Astrocyte of the spinal cord (primary cell): Measurements from ENCODE around the gene PSMA5.
A peak's percentile ranks its signal among the peaks of the same experiment; 100 is the strongest.

Experiments
- DNase-seq: peaks from one replicate; pipeline ENCODE4 v3.0.0; 2011; ENCODE audit warnings: low read depth, low spot score
- H3K4me3 ChIP-seq: 2 replicates; pipeline ENCODE4 v1.5.1; 2011; ENCODE audit warnings: low read depth, mild to moderate bottlenecking, low read length, moderate library complexity
- in situ Hi-C: cut with HindIII; loops from 2 replicates; pipeline ENCODE4 v1.10.0; 2017; ENCODE audit warnings: low sequenced_read_pairs
- TF ChIP-seq, protein P1 (sequence below): IDR thresholded peaks from 2 replicates; pipeline ENCODE4 v1.5.1; 2012; ENCODE audit warnings: low read depth, mild to moderate bottlenecking, low read length, inconsistent platforms

PSMA5 gene

DNA sequence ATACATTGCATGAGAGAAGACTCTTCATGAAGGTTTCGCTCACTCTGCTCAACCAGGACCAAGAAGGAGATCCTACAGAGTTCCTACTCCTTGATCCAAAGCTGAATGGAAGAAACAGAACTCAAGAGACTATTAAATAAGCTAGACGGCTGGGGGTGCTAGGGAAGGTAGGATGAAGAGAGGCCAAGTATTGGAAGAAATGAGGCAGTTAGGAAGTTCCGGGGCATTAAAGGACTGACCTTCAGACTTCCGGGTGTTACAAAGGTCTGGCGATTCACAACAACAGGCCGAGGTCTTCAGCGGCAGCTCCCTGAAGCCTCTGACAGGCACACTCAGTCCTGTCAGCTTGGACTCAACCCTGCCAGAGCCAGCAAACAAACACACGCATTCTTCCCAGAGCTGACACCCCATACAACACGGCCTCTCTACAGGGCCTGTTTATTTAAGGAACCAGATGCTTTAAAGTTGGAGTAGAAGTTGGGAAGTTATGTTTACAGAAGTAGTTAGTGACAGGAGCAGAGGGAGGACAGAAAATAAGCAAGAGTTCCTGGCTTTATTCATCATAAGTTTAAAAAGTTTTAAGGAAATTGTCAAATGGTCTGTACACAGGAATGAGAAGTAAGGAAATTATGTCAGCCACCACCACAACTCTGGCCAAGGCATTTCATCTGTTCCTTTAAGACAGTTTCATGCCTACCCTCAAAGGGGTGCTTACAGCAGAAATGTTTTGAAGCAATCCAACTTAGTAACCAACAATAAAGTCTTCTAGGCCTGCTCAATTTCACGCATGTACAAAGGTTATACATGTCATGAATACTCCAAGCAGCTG lies 33.2 kb downstream of the PSMA5 start:
- in situ Hi-C loops, result no loop called here
- TF ChIP-seq, protein P1, sequence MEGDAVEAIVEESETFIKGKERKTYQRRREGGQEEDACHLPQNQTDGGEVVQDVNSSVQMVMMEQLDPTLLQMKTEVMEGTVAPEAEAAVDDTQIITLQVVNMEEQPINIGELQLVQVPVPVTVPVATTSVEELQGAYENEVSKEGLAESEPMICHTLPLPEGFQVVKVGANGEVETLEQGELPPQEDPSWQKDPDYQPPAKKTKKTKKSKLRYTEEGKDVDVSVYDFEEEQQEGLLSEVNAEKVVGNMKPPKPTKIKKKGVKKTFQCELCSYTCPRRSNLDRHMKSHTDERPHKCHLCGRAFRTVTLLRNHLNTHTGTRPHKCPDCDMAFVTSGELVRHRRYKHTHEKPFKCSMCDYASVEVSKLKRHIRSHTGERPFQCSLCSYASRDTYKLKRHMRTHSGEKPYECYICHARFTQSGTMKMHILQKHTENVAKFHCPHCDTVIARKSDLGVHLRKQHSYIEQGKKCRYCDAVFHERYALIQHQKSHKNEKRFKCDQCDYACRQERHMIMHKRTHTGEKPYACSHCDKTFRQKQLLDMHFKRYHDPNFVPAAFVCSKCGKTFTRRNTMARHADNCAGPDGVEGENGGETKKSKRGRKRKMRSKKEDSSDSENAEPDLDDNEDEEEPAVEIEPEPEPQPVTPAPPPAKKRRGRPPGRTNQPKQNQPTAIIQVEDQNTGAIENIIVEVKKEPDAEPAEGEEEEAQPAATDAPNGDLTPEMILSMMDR, result no peak
- DNase-seq, result peak; percentile 71
- peak overlapping the region; percentile 14 for H3K4me3 ChIP-seq

DNA sequence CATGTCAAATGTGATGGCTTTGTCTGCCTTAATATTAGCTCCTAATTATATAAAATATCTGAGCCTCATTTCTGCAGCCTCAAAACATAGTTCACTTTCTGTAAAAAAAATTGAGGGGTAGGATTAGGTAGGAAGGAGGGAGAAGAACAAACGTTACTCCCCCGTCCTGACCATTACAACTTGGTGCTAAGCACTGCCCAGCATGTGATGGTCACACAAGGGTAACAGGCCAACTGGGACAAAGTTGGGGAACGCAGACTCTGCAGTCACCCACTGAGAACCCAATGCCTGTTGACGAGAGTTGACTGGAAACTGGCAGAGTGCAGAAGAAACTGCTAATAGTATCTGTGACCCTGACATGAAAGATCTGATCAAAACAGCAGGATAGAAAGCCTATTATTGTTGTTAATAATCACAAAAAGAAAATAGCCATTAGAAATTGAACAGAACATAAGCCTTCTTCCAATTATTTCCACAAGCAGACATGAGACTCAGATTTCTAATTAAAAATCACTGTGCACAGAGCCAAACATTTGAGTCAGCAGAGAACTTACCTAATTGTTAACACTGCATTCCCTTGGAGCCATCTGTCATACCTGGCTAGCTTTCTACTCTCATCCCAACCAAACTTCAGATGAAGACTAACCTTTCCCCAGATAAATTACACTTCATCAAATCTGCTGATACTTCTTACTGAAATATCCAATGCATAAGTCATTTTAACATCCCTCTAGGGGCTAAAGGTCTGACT lies 34.0 kb downstream of the PSMA5 start:
- no peak overlapping the region for H3K4me3 ChIP-seq
- DNase-seq, result no peak
- in situ Hi-C loops, result no loop called here
- TF ChIP-seq, protein P1, result no peak

DNA sequence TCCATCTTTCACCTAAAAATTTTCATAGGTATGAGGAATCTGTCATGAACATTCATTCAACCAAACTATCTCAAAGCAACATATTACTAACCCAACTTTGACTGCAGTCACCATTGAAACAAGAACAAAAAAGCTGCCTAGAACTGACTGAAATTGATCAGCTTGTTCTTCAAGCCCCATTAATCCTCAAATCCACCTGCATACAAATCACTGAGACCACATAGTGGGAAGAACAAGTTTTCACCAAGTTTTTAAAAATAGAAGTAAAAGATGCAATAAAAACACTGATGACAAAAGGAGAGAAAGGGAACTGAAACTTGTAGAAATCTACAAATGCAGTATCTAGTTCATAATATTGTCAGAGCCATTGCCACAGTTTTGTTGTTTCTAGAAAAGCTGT lies 34.6 kb downstream of the PSMA5 start:
- no peak overlapping the region for H3K4me3 ChIP-seq
- TF ChIP-seq, protein P1, result no peak
- in situ Hi-C loops, result no loop called here
- DNase-seq, result no peak

DNA sequence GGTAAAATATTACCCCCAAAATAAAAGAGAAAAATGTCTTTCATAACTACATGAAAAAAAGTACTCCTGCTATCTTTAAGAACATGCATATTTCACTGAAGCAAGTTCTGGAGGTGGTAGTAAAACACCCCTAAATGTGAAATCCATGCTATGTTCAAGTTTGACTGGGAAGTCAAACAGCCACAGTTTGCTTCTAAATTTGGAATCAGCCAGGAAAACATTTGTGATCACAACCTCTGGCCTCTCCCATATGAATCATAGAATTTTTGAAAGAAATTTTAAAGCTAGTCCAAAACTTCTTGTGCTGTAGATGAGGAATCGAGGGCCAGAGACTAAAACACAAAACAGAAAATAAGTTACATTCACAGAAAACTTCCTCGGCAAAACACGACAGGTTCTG lies 35.1 kb downstream of the PSMA5 start:
- DNase-seq, result peak; percentile 47
- in situ Hi-C loops, result no loop called here
- H3K4me3 ChIP-seq, result no peak overlapping the region
- TF ChIP-seq, protein P1, result no peak

DNA sequence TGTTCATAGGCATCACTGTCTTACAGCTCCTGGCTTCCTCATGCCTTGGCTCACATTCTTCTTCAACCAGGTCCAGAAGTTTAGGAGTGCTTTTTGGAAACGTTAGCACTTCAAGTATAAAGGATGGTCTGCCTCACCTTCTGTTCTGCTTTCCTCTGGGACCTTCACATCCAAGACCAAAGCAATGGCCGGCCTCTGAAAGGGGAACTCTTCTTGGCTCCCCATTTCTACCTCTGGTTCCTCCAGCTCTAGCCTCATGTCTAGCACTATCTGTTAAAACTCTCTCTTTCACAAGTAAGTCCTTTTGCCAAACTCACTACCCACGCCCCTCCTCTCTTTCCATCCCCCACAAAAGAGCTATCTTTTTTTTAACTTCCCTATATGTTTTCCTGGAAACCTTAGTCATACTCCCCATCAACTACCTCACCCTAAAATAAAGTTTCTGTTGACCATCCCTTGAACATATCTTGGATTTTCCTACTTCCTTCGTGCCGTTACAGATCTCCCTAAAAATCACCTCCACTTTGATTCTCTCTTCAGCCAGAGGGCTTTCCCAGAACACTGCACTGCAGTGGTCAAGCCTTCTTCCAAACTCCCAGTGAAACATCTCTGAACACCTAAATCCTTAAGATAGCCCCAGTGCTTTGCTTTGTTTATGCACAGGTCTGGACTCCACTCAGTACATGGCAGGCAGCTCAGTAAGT lies 36.5 kb downstream of the PSMA5 start:
- TF ChIP-seq, protein P1, result no peak
- no peak for DNase-seq
- in situ Hi-C loops, result no loop called here
- no peak overlapping the region for H3K4me3 ChIP-seq

DNA sequence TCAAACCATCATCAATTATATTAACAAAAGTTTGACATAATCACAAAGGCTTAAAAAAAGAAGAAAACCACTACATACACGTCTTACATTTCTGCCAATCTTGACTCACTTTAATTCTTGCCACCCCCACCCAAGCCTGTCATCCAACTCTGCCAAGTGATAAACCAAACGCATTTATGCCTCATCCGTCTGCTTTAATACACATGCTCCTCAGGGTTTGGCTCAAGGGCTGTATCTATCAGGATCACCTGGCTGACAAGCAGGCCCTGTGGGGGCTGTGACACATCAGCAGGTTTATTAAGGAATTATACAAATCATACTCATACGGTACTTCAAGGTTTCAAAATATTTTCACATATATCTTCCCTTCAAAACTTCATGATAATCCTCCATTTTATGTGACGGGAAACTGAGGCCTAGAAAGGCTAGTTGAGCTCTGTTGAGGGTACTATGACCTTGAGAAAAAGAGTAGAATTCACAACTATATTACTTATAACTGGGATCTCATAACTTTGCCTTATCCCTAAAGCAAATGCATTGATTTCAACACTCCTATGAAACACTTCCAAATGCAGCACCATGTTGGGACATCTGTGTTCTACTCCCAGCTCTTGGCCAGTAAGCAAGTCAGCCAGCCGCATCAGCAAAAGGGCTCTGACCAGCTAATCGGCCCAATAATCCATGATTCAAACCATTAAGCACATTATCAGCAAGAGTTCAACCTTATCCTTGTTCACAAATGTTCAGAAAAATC lies 37.2 kb downstream of the PSMA5 start:
- no peak for DNase-seq
- TF ChIP-seq, protein P1, result no peak
- H3K4me3 ChIP-seq, result no peak overlapping the region
- in situ Hi-C loops, result no loop called here
